Right lobe of liver (tissue), 6 donors: ENCODE data around the gene GRIK1. TPM values are rescaled to one million over a fixed set of nuclear protein-coding genes. Genes with fewer than 3 reads are reported as not detected.

Experiments
- ATAC-seq, 4 donors: fragments of 200-7000 bp; cut with Tn5 transposase; one replicate each; pipeline ENCODE4 v1.9.1; 2020; ENCODE audit warnings: mild to moderate bottlenecking in 4 of 4, moderate library complexity in 4 of 4
- DNase-seq, 3 donors: peaks; one replicate each; pipeline ENCODE4 v3.0.0-alpha.2; 2020
- H3K27ac ChIP-seq, 3 donors: fragments of 200-600 bp; one replicate each; pipeline ENCODE4 v1.8.0; 2022
- H3K27me3 ChIP-seq, 2 donors: fragments of 200-600 bp; one replicate each; pipeline ENCODE4 v1.8.0; 2022
- H3K36me3 ChIP-seq, 4 donors: fragments of 200-600 bp; sonication (generic) in 1 of 4; one replicate each; pipeline versions ENCODE4 v1.5.1 to v1.8.0; 2017 to 2022; ENCODE audit warnings: control low read depth in 1 of 4
- H3K4me1 ChIP-seq, 4 donors: fragments of 200-600 bp; sonication (generic) in 1 of 4; one replicate each; pipeline versions ENCODE4 v1.5.1 to v1.8.0; 2017 to 2022; ENCODE audit warnings: control low read depth in 1 of 4
- H3K4me3 ChIP-seq, 3 donors: fragments of 200-600 bp; one replicate each; pipeline ENCODE4 v1.8.0; 2022
- H3K9me3 ChIP-seq, 4 donors: fragments of 200-600 bp; sonication (generic) in 1 of 4; one replicate each; pipeline versions ENCODE4 v1.5.1 to v1.8.0; 2017 to 2022; ENCODE audit warnings: control low read depth in 1 of 4
- CTCF ChIP-seq, 4 donors: fragments of 200-600 bp in 3 of 4; fragments of 450-650 bp in 1 of 4; IDR thresholded peaks; one replicate each; pipeline versions ENCODE4 v1.5.1 to v1.8.0; 2016 to 2022; ENCODE audit warnings: antibody characterized with exemption in 4 of 4, mild to moderate bottlenecking in 2 of 4
- POLR2A ChIP-seq: fragments of 450-650 bp; IDR thresholded peaks from one replicate; pipeline ENCODE4 v1.6.1; 2017; ENCODE audit warnings: antibody characterized with exemption, mild to moderate bottlenecking
- WGBS: methylation state at CpG from one replicate; pipeline ENCODE4 v1.1.6; 2018; ENCODE audit warnings: low coverage, low lambda C conversion rate; ENCODE audit not compliant: insufficient coverage; ENCODE audit errors: missing lambda C conversion rate; 5-methylcytosine and 5-hydroxymethylcytosine counted together
- intact Hi-C, 2 donors: fragments of 100-400 bp; cut with DNase I; formaldehyde crosslinking; loops; one replicate each; pipeline versions ENCODE4 v1.11.2 to v1.14.1; 2022
- total RNA-seq, 6 experiments: library from RNA; depleted of rRNA in 2 of 6; stranded (reverse); fragments of >200 nt in 2 of 6; fragmentation: NEBNext Ultra II Directional in 3 of 6; extraction: Animal tissue kit (Norgen Biotek cat#: 25700) in 3 of 6; gene quantifications; one replicate each; pipeline versions ENCODE4 v1.1.0 to v1.2.4, GENCODE V29; 2016 to 2023
- donor health status: DM: no; HTN: yes; CAD: no.
- donor health status: DM: no; HTN: no; CAD: no.
- donor health status: DM: no; HTN: no; CAD: no.
- donor health status: DM: no; HTN: yes; CAD: no.
- donor health status: DM: no; HTN: yes; CAD: no.

GRIK1 gene
- total RNA-seq, 6 experiments from 2014 or later: not detected

- ATAC-seq (no peak), DNase-seq (no peak)
- intact Hi-C loops: no loop called here
- H3K4me3 ChIP-seq: no peak overlapping the region
- H3K36me3 ChIP-seq: no peaks in the 10 kb centered on the region
- H3K27ac ChIP-seq: no peak overlapping the region
- H3K4me1 ChIP-seq: no peaks in the 10 kb centered on the region
- 69% methylated on average over 7 of the region's 7 CpGs for WGBS
- H3K27me3 ChIP-seq: no peaks in the 10 kb centered on the region
- H3K9me3 ChIP-seq: no peaks in the 10 kb centered on the region
- TF ChIP-seq POLR2A (no peak), CTCF (IDR thresholded peaks at IDR 0.05) (no peak)
These were observed 301.7 kb downstream of the GRIK1 start for GRCh38 chr21:29638138-29638537.

- H3K9me3 ChIP-seq: no peaks in the 10 kb centered on the region
- H3K4me1 ChIP-seq: no peaks in the 10 kb centered on the region
- H3K27ac ChIP-seq: no peak overlapping the region
- TF ChIP-seq POLR2A: no peak
- TF ChIP-seq CTCF (IDR thresholded peaks at IDR 0.05): no peak
- WGBS: 74% methylated on average over 4 of the region's 4 CpGs
- no peaks in the 10 kb centered on the region for H3K36me3 ChIP-seq
- no peaks in the 10 kb centered on the region for H3K27me3 ChIP-seq
- no peak for DNase-seq
- intact Hi-C loops: no loop called here
- no peak for ATAC-seq
- no peak overlapping the region for H3K4me3 ChIP-seq
These were observed 302.2 kb downstream of the GRIK1 start for GRCh38 chr21:29637553-29637952.

- 80% methylated on average over 4 of the region's 4 CpGs for WGBS
- Histone ChIP-seq H3K27ac (no peak overlapping the region), H3K36me3 (no peaks in the 10 kb centered on the region), H3K4me3 (no peak overlapping the region), H3K27me3 (no peaks in the 10 kb centered on the region), H3K9me3 (no peaks in the 10 kb centered on the region), H3K4me1 (no peaks in the 10 kb centered on the region)
- intact Hi-C loops: no loop called here
- DNase-seq (no peak), ATAC-seq (no peak)
- TF ChIP-seq CTCF (IDR thresholded peaks at IDR 0.05) (no peak), POLR2A (no peak)
These were observed 302.7 kb downstream of the GRIK1 start for GRCh38 chr21:29637134-29637533.

GRCh38 chr21:29634418-29634817 is 305.4 kb downstream of the GRIK1 start:
- no peaks in the 10 kb centered on the region for H3K4me1 ChIP-seq
- intact Hi-C loops: no loop called here
- TF ChIP-seq POLR2A: no peak
- no peak for TF ChIP-seq CTCF (IDR thresholded peaks at IDR 0.05)
- no peak overlapping the region for H3K27ac ChIP-seq
- H3K4me3 ChIP-seq: no peak overlapping the region
- WGBS: 79% methylated on average over 4 of the region's 4 CpGs
- no peaks in the 10 kb centered on the region for H3K9me3 ChIP-seq
- no peaks in the 10 kb centered on the region for H3K27me3 ChIP-seq
- ATAC-seq: no peak
- no peak for DNase-seq
- no peaks in the 10 kb centered on the region for H3K36me3 ChIP-seq

GRCh38 chr21:29633756-29634155 is 306.0 kb downstream of the GRIK1 start:
- H3K36me3 ChIP-seq: no peaks in the 10 kb centered on the region
- no peaks in the 10 kb centered on the region for H3K27me3 ChIP-seq
- no peaks in the 10 kb centered on the region for H3K4me1 ChIP-seq
- no peaks in the 10 kb centered on the region for H3K9me3 ChIP-seq
- WGBS: 73% methylated on average over 2 of the region's 2 CpGs
- no peak overlapping the region for H3K27ac ChIP-seq
- H3K4me3 ChIP-seq: no peak overlapping the region
- DNase-seq (no peak), ATAC-seq (no peak)
- intact Hi-C loops: no loop called here
- TF ChIP-seq CTCF (IDR thresholded peaks at IDR 0.05): no peak
- no peak for TF ChIP-seq POLR2A
